Activated CD4-positive, alpha-beta T cell treated with anti-CD3 and anti-CD28 coated beads, Interleukin-2, amount 50 U/mL, for 48 hours (primary cell): ENCODE measurements around the gene CEP295NL.
"Not testable (repeated sequence)": the region's sequence is repeated elsewhere in the genome, so short reads cannot be mapped to it uniquely, and the experiment has no call there.

ENCODE experiments used
- DNase-seq, 2 experiments: peaks; one replicate each; pipeline ENCODE4 v3.0.0-alpha.2; 2020

CEP295NL gene

DNA sequence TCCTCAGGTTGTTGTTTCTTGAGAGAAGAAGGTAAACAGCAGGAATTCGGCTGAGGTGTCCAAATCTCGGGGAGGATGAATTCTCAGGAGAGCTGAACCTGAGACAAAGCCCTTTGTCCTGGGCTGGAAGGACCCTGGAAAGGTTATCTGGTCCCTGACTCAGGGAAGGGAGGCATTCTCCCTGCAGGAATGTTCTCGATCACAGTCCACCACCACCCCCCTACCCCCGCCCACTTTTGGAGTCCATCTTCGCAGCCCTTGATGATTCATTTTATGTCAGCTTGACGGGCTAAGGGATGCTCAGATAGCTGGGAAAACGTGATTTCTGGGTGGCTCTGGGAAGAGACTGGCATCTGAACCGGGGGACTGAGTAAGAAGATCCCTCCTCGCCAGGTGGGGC is 1.4 kb upstream of the CEP295NL start:
- no peak for DNase-seq

DNA sequence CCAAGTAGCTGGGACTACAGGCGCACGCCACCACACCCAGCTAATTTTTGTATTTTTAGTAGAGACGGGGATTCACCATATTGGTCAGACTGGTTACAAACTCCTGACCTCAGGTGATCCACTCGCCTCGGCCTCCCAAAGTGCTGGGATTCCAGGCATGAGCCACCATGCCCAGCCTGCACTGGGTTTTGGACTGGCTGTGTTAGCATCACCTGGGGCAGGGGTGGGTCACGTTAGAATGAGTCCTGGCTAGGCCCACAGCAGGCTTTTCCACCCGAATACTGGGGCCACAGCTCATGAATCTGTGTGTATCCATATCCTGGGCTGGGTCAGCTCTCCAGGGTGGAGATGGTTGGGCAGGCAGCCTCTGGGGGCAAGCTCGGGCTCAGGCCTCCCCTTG is 770 bp downstream of the CEP295NL start:
- DNase-seq: not testable (repeated sequence)

DNA sequence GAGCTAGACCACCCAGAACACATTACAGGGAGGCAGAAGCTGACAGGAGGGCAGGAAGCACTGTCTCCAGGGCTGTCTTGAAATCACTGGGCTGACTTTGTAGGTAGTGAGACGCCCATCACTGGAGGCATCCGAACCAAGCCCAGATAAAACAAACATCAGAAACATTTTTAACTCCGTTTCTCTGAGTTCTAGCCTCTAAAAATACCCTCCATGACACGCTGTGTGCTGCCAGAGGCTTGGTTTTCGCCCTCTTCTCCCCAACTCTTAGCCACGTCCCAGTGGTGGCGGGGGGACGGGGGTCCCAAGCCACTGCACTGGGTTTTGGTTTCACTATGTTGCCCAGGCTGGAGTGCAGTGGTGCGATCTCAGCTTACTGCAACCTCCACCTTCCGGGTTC is 1.2 kb downstream of the CEP295NL start:
- no peak for DNase-seq

DNA sequence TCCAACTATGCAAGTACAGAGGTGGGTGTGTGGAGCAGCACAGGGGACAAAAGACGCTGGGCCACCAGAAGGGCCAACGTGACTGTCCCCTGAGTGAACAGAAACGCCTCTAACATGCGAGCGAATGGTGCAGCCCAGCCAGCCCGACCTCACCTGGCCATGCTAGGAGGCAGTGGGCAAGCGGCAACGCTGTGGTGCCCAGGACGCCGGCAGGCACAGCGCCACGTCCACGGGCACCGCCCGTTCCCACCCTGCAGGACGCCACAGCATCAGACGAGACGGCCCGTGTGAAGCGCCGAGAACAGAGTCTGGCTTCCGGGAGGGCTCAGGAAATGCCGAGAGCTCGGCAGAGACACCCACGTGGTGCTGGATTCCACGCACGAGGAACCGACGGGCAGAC is 2.2 kb downstream of the CEP295NL start:
- no peak for DNase-seq

DNA sequence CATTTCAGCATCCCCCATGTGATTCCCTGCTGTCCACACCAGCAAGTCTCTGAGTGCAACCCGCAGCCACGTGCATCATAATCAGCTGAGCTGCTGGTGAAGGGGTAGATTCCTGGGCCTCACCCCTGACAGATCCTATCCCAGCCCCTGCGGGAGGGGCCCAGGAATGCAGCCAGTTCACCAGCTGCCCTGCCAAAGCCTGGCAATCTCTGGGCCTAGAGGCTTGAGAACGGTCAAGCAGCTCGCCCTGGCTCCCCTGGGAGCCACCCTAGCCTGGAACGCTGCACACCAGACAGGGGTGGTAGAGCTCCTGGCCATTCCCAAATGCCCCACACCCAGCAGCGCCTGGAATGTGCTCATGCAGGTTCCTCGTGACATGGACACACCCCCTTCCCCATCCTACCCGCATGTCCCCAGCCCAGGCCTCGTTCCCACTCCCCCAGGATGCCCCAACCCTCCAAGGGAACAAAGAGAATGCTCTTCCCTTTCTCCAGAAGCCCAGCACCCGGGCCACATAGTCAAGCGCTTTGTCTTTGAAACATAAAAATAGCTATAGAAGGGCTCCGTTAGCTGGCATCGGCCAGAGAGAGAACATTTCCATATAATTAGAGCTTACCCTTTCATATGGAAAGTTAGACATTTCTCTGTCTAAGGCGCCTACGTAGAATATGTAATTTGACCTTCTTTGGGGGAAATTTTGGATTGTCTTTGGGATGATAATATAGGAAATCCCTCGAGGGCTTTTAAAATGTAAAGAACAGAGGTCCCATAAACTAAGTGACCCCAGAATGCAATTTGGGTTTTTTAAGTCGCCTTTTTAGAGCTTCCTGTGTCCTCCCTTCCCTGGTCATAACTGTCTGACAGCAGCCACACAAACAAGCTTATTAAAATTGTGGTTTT is 3.4 kb downstream of the CEP295NL start:
- DNase-seq: no peak

DNA sequence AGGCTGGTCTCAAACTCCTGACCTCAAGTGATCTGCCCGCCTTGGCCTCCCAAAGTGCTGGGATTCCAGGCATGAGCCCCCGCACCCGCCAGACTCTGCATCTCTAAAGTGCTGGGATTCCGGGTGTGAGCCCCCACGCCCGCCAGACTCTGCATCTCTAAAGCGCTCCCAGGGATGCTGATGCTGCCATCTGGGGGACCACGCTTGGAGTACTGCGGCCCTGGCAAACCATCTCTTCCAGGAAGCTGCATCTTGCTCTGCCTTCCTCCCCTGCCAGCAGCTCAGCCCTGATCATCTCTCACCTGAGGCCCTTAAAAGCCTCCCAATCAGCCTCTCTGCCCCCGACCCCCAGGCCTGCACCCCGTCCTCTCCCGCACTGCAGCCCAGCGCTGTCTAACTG is 4.1 kb downstream of the CEP295NL start:
- no peak for DNase-seq

DNA sequence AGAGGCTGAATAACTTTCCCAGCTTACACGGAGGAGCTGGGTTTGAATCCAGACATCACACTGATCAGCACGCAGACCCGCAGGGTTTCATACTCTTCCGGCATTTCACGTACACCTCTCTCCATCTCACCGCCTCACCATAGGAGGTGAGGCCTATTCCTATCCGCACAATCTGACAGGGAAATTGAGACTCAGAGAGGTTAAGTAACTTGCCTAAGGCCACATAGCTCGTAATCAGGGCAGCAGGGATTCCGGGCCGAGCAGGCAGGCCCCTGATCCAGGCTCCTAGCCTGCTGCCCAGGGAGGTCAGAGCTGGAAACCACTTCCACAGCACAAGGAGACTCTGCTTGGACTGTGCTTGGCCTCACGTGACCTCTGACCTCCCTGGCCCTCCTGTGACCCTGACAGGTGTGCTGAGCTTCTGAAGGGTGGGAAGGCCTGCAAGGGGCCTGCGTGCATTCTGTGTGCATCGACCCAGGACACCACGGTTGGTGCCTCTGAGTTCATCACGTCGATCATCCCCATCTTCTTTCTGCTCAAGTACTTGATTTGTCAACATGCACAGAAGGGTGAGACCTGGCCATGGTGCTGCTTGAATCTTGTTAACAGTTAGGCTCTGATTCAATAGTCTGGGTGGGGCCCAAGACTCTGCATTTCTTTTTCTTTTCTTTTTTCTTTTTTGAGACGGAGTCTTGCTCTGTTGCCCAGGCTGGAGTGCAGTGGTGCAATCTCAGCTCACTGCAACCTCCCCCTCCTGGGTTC is 4.7 kb downstream of the CEP295NL start:
- no peak for DNase-seq

DNA sequence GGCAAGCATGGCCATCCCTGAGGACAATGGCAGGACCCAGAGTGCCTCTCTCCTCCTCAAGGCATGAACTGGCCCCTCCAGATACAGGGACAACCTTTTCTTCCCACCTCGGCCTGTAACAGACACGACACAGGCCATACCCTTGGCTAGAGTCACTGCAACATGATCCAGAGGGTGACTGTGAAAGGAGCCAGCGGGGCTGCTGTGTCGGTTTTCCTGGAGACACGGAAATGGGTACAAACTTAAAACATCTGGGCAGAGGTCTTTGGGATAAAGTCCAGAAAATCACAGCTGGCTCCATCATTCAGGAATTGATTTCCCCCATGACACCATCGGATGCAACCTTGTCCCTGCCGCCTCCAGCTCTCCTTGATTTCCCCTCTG is 5.3 kb downstream of the CEP295NL start:
- DNase-seq: no peak

DNA sequence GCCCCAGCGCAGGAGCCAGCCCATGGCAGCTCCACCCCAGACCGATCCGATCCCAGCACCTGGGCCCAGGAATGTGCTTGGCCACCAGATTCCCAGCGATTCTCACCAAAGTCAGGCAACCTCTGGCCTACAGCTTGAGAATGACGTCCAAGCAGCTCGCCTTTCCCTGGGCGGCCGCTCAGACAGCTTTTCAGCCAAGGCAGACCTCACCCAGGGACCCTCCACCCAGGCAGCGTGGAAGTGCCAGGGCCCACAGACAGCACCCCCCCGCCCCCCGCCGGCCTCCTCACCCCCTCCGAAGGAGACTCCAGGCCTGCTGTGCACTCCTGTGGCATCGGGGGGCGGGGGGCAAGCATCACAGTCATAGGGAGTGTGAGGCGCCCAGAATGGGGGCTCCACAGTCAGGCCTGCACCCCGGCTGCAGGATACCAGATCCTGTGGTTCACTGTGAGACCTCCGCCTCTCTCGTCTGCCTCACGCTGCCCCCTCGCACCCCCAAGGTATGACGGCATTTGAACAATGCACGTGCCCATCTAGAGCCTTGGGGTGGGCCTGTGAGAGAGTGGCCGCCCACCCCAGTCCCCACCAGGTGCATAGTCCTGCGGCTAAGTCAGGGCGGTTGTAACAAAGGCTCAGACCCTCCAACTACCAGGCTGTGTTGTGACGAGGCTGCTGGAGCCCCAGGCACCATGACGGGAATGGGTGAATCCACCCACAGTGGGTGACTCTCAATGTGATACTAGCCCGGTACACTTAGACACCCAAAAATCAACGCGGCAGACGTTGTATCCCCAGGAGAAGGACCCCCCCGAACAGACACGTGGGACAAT is 6.0 kb downstream of the CEP295NL start:
- no peak for DNase-seq

DNA sequence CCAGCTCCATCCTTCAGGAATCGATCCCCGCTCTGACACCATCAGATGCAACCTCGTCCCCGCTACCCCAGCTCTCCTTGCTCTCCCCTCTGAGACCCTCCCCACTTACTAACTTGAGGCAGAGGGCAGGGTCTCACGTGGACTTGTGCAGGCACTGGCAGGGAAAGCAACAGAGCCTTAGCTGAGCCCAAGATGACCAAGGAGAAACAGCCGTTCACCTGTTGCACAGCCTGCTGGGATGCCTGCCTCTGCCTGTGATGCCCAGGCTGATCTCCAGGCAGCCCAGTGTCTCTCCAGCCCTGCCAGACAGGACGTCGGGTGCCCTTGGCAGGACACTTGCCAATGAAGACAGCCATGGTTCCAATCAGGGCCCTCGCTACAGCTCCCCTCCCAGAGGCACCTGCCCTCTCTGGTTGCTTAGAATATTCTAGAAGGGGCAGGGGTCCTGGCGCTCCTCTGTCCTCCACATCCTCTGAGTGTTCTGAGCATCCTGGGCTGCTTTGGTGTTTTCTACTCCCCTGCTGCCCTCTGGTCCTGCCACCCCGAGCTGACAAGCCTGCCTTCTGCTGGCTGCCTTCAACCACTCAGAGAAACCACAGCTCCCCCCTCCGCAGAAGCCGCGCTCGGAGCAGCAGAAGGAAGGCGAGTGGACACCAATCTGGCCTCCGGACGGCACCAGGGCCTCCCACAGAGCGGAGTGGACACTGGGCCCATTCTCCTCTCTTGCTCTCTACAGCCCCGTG is 6.7 kb downstream of the CEP295NL start:
- no peak for DNase-seq

DNA sequence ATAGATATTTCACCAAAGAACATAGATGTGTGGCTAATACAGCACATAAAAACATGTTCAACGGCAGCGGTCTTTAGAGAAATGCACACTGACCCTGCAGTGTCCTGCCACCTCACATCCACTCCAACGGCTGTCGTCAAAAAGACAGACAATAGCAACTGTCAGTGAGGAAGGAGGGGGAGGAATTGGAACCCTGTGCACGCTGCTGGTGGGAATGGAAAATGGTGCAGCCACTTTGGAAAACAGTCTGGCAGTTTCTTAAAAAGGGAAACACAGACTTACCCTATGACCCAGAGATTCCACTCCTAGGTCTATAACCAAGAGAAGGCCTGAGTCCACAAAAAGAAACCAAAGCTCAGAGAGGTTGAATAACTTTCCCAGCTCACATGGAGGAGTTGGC is 7.7 kb downstream of the CEP295NL start:
- no peak for DNase-seq

DNA sequence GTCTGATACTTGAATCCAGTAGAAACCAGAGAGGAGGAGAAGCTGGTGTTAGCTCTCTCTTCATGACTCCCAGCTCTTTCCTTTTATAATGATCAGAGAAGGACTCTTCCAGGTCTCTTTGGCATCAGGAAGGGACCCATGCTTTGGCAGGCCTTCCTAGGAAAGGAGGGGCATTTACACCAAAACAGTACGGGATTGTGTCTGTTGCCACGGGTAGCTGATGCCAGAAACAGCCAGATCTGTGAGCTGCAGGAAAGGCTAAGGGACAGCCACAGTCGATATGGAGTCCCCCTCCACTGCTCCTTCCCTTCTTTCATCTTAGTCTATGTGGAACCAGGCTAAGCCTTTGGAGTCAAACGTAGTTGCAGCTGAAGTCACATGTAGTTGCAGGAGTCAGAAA is 9.3 kb downstream of the CEP295NL start:
- DNase-seq: no peak

DNA sequence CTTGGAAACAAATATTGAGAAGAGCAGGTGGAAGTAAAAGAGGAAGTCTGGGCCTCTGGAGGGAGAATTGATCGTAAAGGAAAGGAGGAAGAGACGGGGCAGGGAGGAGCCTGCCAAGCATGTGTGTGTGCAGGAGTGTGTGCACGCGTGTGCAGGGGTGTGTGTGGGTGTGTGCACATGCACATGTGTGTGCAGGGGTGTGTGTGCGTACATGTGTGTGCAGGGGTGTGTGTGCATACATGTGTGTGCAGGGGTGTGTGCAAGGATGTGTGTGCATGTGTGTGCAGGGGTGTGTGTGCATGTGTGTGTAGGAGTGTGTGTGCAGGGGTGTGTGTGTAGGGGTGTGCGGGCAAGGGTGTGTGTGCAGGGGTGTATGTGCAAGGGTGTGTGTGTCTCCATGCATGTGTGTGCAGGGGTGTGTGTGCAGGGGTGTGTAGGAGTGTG is 10.0 kb downstream of the CEP295NL start:
- DNase-seq: no peak

DNA sequence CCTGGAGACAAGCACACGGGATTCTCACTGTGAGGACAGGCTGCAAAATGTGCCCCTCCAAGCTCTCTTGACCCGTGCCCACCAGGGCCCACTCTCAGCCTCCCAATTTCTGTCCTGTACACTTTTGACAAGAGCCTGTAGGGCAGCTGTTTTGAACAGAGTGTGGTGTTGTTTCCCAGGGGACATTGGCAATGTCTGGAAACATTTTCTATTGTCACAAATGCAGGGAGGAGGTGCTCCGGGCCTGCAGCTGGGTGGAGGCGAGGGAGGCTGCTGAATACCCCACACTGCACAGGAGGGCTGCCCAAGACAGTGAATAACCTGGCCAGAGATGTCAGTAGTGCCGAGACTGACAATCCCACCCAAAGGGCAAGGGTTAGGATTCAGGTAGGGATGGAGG is 10.5 kb downstream of the CEP295NL start:
- no peak for DNase-seq

DNA sequence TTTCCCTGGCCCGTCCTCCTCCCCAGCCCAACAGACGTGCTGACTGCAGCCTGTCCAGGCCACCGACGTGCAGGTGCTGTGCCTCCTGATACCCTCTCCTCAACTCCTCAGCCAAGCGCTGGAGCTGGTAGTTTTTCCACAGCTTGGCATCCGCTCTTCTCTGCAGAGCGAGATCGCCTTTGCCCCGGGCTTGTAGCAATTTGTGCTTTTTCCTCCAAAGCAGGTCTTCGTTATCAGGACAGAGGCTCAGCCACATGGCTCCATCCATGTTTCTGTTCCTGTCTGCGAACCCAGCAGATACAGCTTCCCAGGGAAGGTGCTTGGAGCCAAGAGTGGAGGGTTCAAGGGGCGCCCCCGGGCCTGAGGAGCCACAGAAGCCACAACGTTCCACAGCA is 10.9 kb downstream of the CEP295NL start:
- DNase-seq: no peak

DNA sequence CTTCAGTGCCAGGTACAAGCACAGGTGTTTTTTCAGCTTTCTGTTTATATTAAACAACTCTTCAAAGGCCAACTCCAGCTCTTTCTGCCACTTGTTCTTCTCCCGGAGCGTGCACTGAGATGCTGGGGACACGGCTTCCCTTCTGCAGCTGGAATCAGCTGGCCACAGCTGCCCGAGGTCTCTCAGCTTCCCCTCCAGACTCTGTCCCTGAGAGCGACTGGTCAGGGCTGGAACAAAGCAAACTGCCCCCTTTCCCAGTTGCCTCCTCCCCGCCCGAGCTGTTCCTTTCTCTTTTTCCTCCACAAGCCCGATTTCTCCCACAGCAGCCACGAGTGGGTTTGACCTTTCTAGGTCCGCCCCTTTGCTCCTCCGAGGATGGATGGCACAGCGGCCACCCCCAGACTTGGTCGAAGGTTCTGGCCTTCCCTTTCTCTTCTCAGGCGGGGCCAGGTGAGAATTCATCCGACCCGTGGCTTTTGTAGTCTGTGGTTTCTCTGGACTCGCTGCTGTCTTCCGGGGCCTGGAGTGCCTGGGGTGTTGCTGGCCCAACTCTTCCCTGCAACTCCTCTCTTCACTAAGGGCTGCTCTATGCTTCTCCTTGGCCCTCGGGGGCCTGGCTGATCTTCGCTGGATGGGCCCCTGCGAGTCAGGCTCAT is 11.5 kb downstream of the CEP295NL start:
- no peak for DNase-seq

DNA sequence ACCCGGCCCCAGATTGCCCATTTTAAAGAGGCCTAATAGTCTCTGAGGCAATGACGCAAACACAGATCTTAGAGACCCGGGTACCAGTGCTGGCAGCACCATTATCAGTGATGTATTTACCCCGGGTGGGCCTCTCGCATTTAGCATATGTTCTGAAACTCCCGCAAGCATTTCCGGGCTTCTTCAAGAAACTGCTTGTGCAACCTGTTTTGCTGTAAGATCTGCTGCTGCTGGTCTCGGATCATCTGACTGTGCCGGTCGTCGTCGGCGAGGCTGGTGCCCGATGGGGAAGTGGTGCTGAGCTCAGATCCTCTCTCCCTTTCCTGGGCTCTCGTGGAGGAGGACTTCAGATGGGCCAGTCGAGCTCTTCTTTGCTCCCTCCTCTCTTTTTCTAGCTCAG is 12.5 kb downstream of the CEP295NL start:
- peak; percentile 40 to 56 for DNase-seq

DNA sequence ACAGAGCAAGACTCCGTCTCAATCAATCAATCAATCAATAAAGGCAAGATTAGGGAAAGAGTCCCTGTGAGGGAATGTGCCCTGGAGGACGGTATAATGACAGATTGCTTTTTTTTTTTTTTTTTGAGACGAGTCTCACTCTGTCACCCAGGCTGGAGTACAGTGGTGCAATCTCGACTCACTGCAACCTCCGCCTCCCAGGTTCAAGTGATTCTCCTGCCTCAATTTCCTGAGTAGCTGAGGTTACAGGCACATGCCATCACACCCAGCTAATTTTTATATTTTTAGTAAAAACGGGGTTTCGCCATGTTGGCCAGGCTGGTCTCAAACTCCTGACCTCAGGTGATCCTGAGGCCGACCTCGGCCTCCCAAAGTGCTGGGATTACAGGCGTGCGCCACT is 12.9 kb downstream of the CEP295NL start:
- not testable (repeated sequence) for DNase-seq

DNA sequence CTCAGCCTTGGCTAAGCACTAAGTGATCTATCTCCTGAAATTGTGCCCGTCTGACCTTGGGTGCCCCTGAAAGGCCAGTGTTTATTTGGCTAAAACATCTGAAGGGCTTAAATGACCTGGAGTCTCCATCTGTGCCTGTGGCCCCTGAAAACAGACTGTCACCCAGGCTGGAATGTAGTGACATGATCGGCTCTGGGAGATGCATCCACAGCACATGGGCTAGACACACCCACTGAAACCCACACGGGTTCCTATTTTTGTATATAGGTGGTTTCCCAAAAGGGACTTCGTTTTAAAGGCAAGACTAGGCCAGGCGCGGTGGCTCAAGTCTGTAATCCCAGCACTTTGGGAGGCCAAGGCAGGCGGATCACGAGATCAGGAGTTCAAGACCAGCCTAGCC is 13.5 kb downstream of the CEP295NL start:
- DNase-seq: peak; percentile 15 to 36

DNA sequence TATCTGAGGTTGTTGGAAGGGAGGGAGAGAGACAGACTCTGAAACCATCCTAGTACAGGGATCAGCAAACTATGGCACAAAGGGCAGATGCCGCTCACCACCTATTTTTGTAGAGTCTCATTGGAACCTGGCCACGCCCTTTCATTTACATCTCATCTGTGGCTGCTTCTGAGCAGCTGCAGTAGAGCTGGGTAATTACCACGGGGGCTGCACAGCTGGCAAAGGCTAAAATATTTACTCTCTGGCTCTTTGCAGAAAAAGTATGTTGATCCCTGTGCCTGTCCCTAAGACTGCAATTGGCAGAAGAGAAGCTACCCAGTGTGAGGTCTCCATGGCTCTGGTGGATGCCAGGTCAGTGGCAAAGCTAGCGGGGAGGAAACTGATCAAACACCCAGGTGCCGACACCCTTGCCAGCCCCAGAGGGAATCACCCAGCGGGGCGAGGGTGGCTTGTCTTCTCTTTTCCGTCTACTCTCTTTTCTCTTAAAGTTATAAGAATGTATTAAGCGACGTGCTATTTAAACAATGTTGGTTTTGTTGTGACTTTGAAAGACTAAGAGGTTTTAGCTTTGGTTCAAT is 14.0 kb downstream of the CEP295NL start:
- no peak for DNase-seq

DNA sequence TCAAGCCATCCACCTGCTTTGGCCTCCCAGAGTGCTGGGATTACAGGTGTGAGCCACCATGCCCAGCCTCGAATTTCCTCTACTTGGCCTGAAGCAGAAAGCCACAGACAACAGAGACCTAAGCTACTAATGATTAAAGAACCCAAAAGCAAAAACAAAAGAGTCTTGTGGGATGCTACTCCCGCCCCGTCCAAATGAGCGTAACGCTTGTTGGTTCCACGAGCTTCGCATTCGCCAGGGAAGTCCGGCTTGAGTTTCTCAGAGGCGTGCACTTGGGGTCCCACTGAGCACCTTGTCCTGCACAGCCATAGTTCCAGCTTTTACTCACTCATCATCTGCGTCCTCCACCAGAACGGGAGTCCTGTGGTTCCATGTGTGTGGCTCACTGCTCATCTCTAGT is 16.0 kb downstream of the CEP295NL start:
- no peak for DNase-seq

DNA sequence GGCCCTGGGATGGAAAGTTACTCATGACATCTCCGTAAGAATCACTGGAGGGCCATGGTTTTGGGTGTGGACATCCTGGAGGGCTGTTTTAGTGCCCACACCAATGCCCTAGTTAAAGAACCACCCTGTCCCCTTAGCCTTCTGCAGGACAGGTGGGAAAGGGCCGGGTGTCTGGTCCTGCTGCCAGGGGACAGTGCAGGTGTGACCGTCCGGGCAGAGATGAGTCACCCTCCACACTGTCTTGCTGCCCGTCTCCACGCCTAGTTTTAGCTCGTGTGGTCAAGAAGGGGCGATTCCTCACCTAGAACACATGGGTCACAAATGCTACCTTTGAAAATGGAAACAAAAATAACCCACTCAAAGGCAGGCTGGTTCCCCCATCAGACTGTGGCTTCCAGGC is 17.0 kb downstream of the CEP295NL start:
- DNase-seq: no peak
